HepG2 (cell line): ENCODE results near the gene GZF1. TPM values are rescaled to one million over a fixed set of nuclear protein-coding genes. Genes with fewer than 3 reads are reported as not detected.

Experiments used
- ATAC-seq: fragments of 200-7000 bp; cut with Tn5 transposase; 3 replicates; pipeline ENCODE4 v1.9.1; 2020; ENCODE audit warnings: mild to moderate bottlenecking, moderate library complexity
- BruUV-seq: library from RNA; stranded (reverse); fragments of 400-500 nt; replicated peaks from 2 replicates; lab custom pipeline; 2021; lab: Mats Ljungman, UMichigan
- CTCF ChIA-PET: fragments of 300-600 bp; formaldehyde crosslinking; extraction: SDS; loops from one replicate; lab custom pipeline; 2021; ENCODE audit warnings: low total read pairs, inconsistent platforms, low intra/inter-chr PET ratio; lab: Yijun Ruan, JAX
- POLR2A ChIA-PET: fragments of 350-600 bp; sonication (Branson Sonifier 250); formaldehyde crosslinking; loops from one replicate; lab custom pipeline; 2020; ENCODE audit warnings: antibody characterized with exemption, inconsistent platforms; lab: Yijun Ruan, JAX
- DNase-seq: peaks from one replicate; pipeline ENCODE4 v3.0.0-alpha.2; 2015; ENCODE audit warnings: low spot score
- FAIRE-seq: peaks from 3 replicates; lab custom pipeline; 2011; peaks lifted over from hg19 to GRCh38; lab: Jason Lieb, UNC
- H2AFZ ChIP-seq: one replicate; pipeline ENCODE4 v1.6.1; 2011; ENCODE audit warnings: low read length, inconsistent platforms
- H3K27ac ChIP-seq: fragments of 300-600 bp; 3 replicates; pipeline ENCODE4 v1.8.0; 2011; ENCODE audit warnings: mixed run types, mild to moderate bottlenecking, mixed read lengths, low read length, inconsistent platforms; ENCODE audit not compliant: insufficient read depth; ENCODE audit errors: extremely low read length
- H3K27me3 ChIP-seq, 2 experiments: fragments of 200-600 bp in 1 of 2; 2 replicates in 1 of 2; 3 replicates in 1 of 2; pipeline versions ENCODE4 v1.6.0 to v1.8.0; 2011; ENCODE audit warnings: low read length in 2 of 2, mild to moderate bottlenecking in 2 of 2, moderate library complexity in 2 of 2, inconsistent platforms in 1 of 2; ENCODE audit not compliant: insufficient read depth in 2 of 2, control insufficient read depth in 1 of 2
- H3K36me3 ChIP-seq, 2 experiments: fragments of 200-600 bp in 1 of 2; replicated peaks in 1 of 2; 2 replicates in 1 of 2; 3 replicates in 1 of 2; pipeline versions ENCODE4 v1.5.1 to v1.8.0; 2011; ENCODE audit warnings: low read length in 2 of 2, inconsistent platforms in 1 of 2; ENCODE audit not compliant: insufficient read depth in 2 of 2, control insufficient read depth in 1 of 2
- H3K4me1 ChIP-seq: 2 replicates; pipeline ENCODE4 v1.5.1; 2012; ENCODE audit warnings: low read length, inconsistent platforms; ENCODE audit not compliant: insufficient read depth
- H3K4me2 ChIP-seq: 2 replicates; pipeline ENCODE4 v1.6.0; 2011; ENCODE audit warnings: low read depth, low read length, inconsistent platforms
- H3K4me3 ChIP-seq, 3 experiments: fragments of 200-600 bp in 1 of 3; sonication (generic), shearing (Covaris generic) in 1 of 3; replicated peaks in 1 of 3; 2 replicates each; pipeline ENCODE4 v1.5.1; 2011 to 2016; ENCODE audit warnings: low read length in 3 of 3, inconsistent platforms in 2 of 3, low read depth in 2 of 3, mild to moderate bottlenecking in 2 of 3, control low read depth in 1 of 3, mixed read lengths in 1 of 3; ENCODE audit not compliant: insufficient read depth in 1 of 3
- H3K79me2 ChIP-seq: one replicate; pipeline ENCODE4 v1.6.1; 2011; ENCODE audit warnings: low read length, inconsistent platforms; ENCODE audit not compliant: insufficient read depth
- H3K9ac ChIP-seq: 2 replicates; pipeline ENCODE4 v1.6.0; 2011; ENCODE audit warnings: mild to moderate bottlenecking, low read depth, low read length, inconsistent platforms; ENCODE audit not compliant: insufficient read depth
- H3K9me3 ChIP-seq: 2 replicates; pipeline ENCODE4 v1.5.1; 2012; ENCODE audit warnings: mild to moderate bottlenecking, low read length
- H4K20me1 ChIP-seq: 2 replicates; pipeline ENCODE4 v1.6.0; 2011; ENCODE audit warnings: inconsistent platforms, mild to moderate bottlenecking, low read length, moderate library complexity; ENCODE audit not compliant: insufficient read depth
- GABPA ChIP-seq, 2 experiments: IDR thresholded peaks; 2 replicates each; pipeline ENCODE4 v1.6.1; 2011 to 2016; ENCODE audit warnings: low read depth in 2 of 2, low read length in 1 of 2, missing biosample characterization in 1 of 2, missing genetic modification characterization in 1 of 2
- SSRP1 ChIP-seq: IDR thresholded peaks from 2 replicates; pipeline ENCODE4 v1.6.1; 2016; ENCODE audit warnings: control low read depth
- ZNF207 ChIP-seq: fragments of 450-650 bp; IDR thresholded peaks from 2 replicates; pipeline ENCODE4 v1.6.1; 2016; ENCODE audit warnings: antibody characterized with exemption, borderline replicate concordance
- ZNF33B ChIP-seq: sonication (generic); formaldehyde crosslinking; IDR thresholded peaks from 2 replicates; pipeline ENCODE4 v1.5.1; 2020; ENCODE audit warnings: mild to moderate bottlenecking, missing genetic modification reagents
- in situ Hi-C: cut with HindIII; loops from 2 replicates; pipeline ENCODE4 v1.10.0; 2017; ENCODE audit warnings: low pct_unique_long_range_greater_than_20kb; ENCODE audit not compliant: extremely low pct_ligation_motif_present
- intact Hi-C: fragments of 100-400 bp; cut with micrococcal nuclease; formaldehyde crosslinking; loops from one replicate; pipeline ENCODE4 v1.10.0; 2022; ENCODE audit not compliant: unreplicated experiment
- polyA plus RNA-seq, 8 experiments: library from polyadenylated mRNA; depleted of rRNA in 3 of 8; stranded (reverse) in 7 of 8; unstranded in 1 of 8; fragments of >200 nt; fragmentation: Illumina TruSeq in 4 of 8; extraction: Trizol in 4 of 8; gene quantifications; 2 replicates each; pipeline versions ENCODE4 v1.2.1 to v1.2.3, GENCODE V29; 2011 to 2016; ENCODE audit warnings: low read depth in 4 of 8, missing spikeins in 1 of 8, mixed read lengths in 1 of 8; ENCODE audit not compliant: insufficient read depth in 1 of 8
- total RNA-seq, 5 experiments: library from RNA; depleted of rRNA; stranded (reverse); fragments of >200 nt; fragmentation: Illumina TruSeq; extraction: Trizol; gene quantifications; 2 replicates each; pipeline ENCODE4 v1.2.3, GENCODE V29; 2016; ENCODE audit warnings: low read depth in 1 of 5
- TF ChIP-seq, protein P1 (sequence below): sonication (generic); formaldehyde crosslinking; IDR thresholded peaks from 2 replicates; pipeline ENCODE4 v1.4.0; 2020; ENCODE audit warnings: missing genetic modification reagents
- TF ChIP-seq, protein P2 (sequence below): sonication (generic); formaldehyde crosslinking; conservative IDR thresholded peaks from 2 replicates; pipeline ENCODE4 v1.4.0; 2020; ENCODE audit warnings: missing genetic modification reagents

The GZF1 gene
- total and polyA plus RNA-seq, 2 of the 13 experiments (the other 11 are each of a cell fraction or from before 2014, with no cell fraction given): 16.9 to 26.0 TPM

- CTCF ChIA-PET: no interaction called here
- ATAC-seq (no peak), DNase-seq (no peak), FAIRE-seq (no peak)
- H3K9me3 ChIP-seq: no peaks in the 10 kb centered on the region
- H2AFZ ChIP-seq: no peak overlapping the region
- in situ Hi-C loops (no loop called here), intact Hi-C loops (no loop called here)
- peaks cover 17% of the 10 kb centered on the region for H3K4me1 ChIP-seq
- no peak overlapping the region for H3K4me3 ChIP-seq
- H3K9ac ChIP-seq: no peak overlapping the region
- H3K27ac ChIP-seq: no peak overlapping the region
- H3K79me2 ChIP-seq: peaks cover 17% of the 10 kb centered on the region
- H3K36me3 ChIP-seq: peaks cover 17 to 61% of the 10 kb centered on the region in 2 experiments
- TF ChIP-seq ZNF207 (no peak), SSRP1 (CRISPR knock-in tag) (no peak), ZNF33B (CRISPR knock-in tag) (no peak), GABPA (IDR thresholded peaks at IDR 0.05; ENCODE audit: low read depth, low read length) (no peak), GABPA (CRISPR knock-in tag; IDR thresholded peaks at IDR 0.05; ENCODE audit: low read depth) (no peak)
- TF ChIP-seq, protein P1, sequence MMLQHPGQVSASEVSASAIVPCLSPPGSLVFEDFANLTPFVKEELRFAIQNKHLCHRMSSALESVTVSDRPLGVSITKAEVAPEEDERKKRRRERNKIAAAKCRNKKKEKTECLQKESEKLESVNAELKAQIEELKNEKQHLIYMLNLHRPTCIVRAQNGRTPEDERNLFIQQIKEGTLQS (CRISPR knock-in tag): no peak
- TF ChIP-seq, protein P2, sequence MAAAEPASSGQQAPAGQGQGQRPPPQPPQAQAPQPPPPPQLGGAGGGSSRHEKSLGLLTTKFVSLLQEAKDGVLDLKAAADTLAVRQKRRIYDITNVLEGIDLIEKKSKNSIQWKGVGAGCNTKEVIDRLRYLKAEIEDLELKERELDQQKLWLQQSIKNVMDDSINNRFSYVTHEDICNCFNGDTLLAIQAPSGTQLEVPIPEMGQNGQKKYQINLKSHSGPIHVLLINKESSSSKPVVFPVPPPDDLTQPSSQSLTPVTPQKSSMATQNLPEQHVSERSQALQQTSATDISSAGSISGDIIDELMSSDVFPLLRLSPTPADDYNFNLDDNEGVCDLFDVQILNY (CRISPR knock-in tag): no peak
- no peaks in the 10 kb centered on the region for H3K27me3 ChIP-seq
- H4K20me1 ChIP-seq: no peaks in the 10 kb centered on the region
- no TSS peak for BruUV-seq
- POLR2A ChIA-PET: no interaction called here
- H3K4me2 ChIP-seq: no peak overlapping the region
Observed at GRCh38 chr20:23381876-23382275, 19.9 kb downstream of the GZF1 start.
